Left ventricle myocardium inferior (tissue), 1 donor: ENCODE results near the gene VKORC1. TPM values are rescaled to one million over a fixed set of nuclear protein-coding genes. Genes with fewer than 3 reads are reported as not detected.
A peak's percentile ranks its signal among the peaks of the same experiment; 100 is the strongest.

Experiments
- DNase-seq: peaks from one replicate; pipeline ENCODE4 v3.0.0-alpha.2; 2020
- H3K27ac ChIP-seq: fragments of 200-600 bp; replicated peaks from 2 replicates; pipeline ENCODE4 v1.8.0; 2021
- H3K27me3 ChIP-seq: fragments of 200-600 bp; 2 replicates; pipeline ENCODE4 v1.8.0; 2021; ENCODE audit warnings: low read depth
- H3K36me3 ChIP-seq: fragments of 200-600 bp; 2 replicates; pipeline ENCODE4 v1.8.0; 2021
- H3K4me1 ChIP-seq: fragments of 200-600 bp; 2 replicates; pipeline ENCODE4 v1.8.0; 2021
- H3K4me3 ChIP-seq: fragments of 200-600 bp; 2 replicates; pipeline ENCODE4 v1.8.0; 2021; ENCODE audit warnings: mild to moderate bottlenecking, moderate library complexity
- H3K9me3 ChIP-seq: fragments of 200-600 bp; replicated peaks from 2 replicates; pipeline ENCODE4 v1.8.0; 2021
- CTCF ChIP-seq: fragments of 200-600 bp; IDR thresholded peaks from 2 replicates; pipeline ENCODE4 v1.8.0; 2021; ENCODE audit warnings: antibody characterized with exemption, mild to moderate bottlenecking, borderline replicate concordance
- intact Hi-C: fragments of 100-400 bp; cut with micrococcal nuclease; formaldehyde crosslinking; loops from one replicate; pipeline ENCODE4 v1.11.0; 2022
- total RNA-seq: library from RNA; stranded (reverse); fragmentation: NEBNext Ultra II Directional; extraction: Animal tissue kit (Norgen Biotek cat#: 25700); gene quantifications from one replicate; pipeline ENCODE4 v1.2.1, GENCODE V29; 2021
- donor health status: DM: no; HTN: yes; CAD: no; lungs with severe emphysema.

Gene VKORC1
- total RNA-seq, 1 donor from 2014 or later, result 39.5 TPM

DNA sequence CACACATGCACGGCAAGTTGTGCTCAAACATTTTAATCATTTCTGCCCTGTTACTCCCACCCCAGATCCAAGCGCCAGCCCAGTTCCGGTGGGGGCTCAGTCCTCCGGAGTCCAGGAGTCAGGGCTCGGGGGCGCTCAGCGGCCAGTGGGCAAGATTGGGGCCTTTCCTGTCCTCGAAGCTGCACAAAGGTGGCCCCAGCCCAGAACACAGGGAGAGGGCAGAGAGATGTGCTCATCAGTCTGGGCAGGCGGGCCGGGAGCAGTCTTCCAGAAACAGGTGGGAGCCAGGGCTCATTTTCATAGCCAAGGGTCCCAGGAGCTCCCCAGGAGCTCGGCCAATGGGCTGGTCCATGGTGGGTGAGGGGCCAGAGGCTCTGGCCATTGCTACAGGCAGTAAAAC lies 36.8 kb upstream of the VKORC1 start:
- H3K27ac ChIP-seq, result no peak overlapping the region
- peaks cover 62% of the 10 kb centered on the region for H3K36me3 ChIP-seq
- intact Hi-C loops, result no loop called here
- no peaks in the 10 kb centered on the region for H3K9me3 ChIP-seq
- no peaks in the 10 kb centered on the region for H3K27me3 ChIP-seq
- no peak for DNase-seq
- peaks cover 40% of the 10 kb centered on the region for H3K4me1 ChIP-seq
- no peak for TF ChIP-seq CTCF
- no peak overlapping the region for H3K4me3 ChIP-seq

DNA sequence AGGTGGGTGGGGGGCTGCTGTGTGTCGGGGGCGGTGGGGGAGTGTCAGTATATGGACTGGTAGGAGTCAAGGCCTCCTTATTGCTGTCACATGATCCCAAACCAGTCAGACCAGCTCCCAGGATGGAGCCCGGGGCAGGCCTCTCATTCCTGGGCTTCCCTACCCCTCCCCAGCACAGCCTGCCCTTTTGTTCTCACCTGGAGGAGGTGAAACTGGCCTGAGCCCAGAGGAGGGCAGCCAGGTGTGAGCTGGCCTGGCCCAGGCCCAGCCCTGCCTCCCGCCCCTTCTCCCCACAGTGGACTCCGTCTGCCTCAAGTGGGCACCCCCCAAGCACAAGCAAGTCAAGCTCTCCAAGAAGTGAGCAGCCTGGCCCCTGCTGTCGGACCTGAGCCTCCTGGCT lies 36.3 kb upstream of the VKORC1 start:
- no peak overlapping the region for H3K4me3 ChIP-seq
- no peaks in the 10 kb centered on the region for H3K27me3 ChIP-seq
- H3K4me1 ChIP-seq, result peaks cover 40% of the 10 kb centered on the region
- H3K36me3 ChIP-seq, result peaks cover 62% of the 10 kb centered on the region
- no peak for TF ChIP-seq CTCF
- intact Hi-C loops, result no loop called here
- no peak overlapping the region for H3K27ac ChIP-seq
- DNase-seq, result no peak
- H3K9me3 ChIP-seq, result no peaks in the 10 kb centered on the region

- Histone ChIP-seq H3K9me3 (no peaks in the 10 kb centered on the region), H3K4me1 (peaks cover 40% of the 10 kb centered on the region), H3K4me3 (no peak overlapping the region), H3K27ac (peak overlapping the region; percentile 69), H3K36me3 (peaks cover 62% of the 10 kb centered on the region), H3K27me3 (no peaks in the 10 kb centered on the region)
- intact Hi-C loops, result no loop called here
- DNase-seq, result no peak
- no peak for TF ChIP-seq CTCF
Measured at GRCh38 chr16:31130336-31130891, 35.8 kb upstream of the VKORC1 start.

- H3K4me1 ChIP-seq, result peaks cover 34% of the 10 kb centered on the region
- H3K27ac ChIP-seq, result peak overlapping the region; percentile 69
- no peaks in the 10 kb centered on the region for H3K27me3 ChIP-seq
- no peak for TF ChIP-seq CTCF
- H3K4me3 ChIP-seq, result no peak overlapping the region
- intact Hi-C loops, result no loop called here
- H3K36me3 ChIP-seq, result peaks cover 67% of the 10 kb centered on the region
- H3K9me3 ChIP-seq, result no peaks in the 10 kb centered on the region
- peak; percentile 58 for DNase-seq
Measured at GRCh38 chr16:31129568-31130335, 35.2 kb upstream of the VKORC1 start.

DNA sequence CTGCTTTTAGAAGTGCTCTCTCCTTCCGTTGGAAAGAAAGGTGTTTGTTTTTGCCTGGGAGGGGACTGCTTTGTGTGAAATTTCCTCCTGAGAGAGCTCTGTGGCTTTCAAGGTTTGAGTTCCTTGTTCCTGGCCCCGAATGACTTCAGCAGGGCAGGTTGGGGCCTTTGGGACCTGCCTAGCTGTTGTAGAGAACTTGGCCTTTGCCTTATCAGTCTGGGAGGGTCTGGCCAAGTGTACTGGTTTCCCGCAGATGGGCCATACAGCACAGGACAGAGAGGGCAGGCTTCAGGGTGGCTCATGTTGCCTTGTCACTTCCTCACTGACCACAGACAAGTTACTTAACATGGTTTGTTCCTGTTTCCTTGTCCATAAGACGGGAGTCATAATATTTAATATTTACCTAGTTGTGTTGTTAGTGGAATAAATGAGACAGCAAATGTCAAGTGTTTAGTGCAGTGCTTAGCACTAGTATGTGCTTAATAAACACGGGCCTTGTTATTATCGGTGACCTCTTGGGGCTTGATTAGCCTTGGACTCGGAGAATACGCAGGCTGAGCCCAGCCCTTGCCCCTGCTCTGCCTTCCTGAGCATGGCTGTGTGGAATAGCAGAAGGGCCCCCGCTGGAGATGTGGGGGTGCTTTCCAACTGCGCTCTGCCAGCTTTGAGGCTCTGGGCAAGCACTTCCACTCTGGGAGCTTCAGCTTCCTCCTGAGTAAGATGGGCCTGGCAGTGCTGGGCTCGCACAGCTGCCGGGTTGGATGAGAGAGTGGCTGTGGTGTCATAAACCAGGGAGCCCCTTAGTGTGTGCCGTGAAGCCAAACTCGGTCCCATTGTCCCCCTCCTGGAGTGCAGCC lies 34.3 kb upstream of the VKORC1 start:
- Histone ChIP-seq H3K4me1 (peaks cover 25% of the 10 kb centered on the region), H3K27me3 (no peaks in the 10 kb centered on the region), H3K27ac (peak overlapping the region; percentile 69), H3K36me3 (peaks cover 75% of the 10 kb centered on the region), H3K4me3 (no peak overlapping the region), H3K9me3 (no peaks in the 10 kb centered on the region)
- DNase-seq, result peak; percentile 40
- no peak for TF ChIP-seq CTCF
- intact Hi-C loops, result no loop called here
